SK-N-MC (cell line): ENCODE measurements around the gene EPB41.
A peak's percentile ranks its signal among the peaks of the same experiment; 100 is the strongest.
"Not testable (repeated sequence)": the region's sequence is repeated elsewhere in the genome, so short reads cannot be mapped to it uniquely, and the experiment has no call there.

Experiments
- DNase-seq: peaks from one replicate; pipeline ENCODE4 v3.0.0-alpha.2; 2011; ENCODE audit warnings: low read depth, low spot score
- H3K27ac ChIP-seq: fragments of 200-600 bp; sonication (generic); 2 replicates; pipeline ENCODE4 v1.5.1; 2016; ENCODE audit warnings: mixed run types
- H3K36me3 ChIP-seq: fragments of 200-600 bp; sonication (generic); 2 replicates; pipeline ENCODE4 v1.6.1; 2017; ENCODE audit warnings: antibody characterized with exemption, low read length, mixed read lengths; ENCODE audit not compliant: insufficient read depth
- H3K4me3 ChIP-seq: fragments of 200-600 bp; sonication (generic); 2 replicates; pipeline ENCODE4 v1.5.1; 2016
- H3K9ac ChIP-seq: fragments of 200-600 bp; sonication (generic); 2 replicates; pipeline ENCODE4 v1.8.0; 2017; ENCODE audit warnings: mixed run types, mixed read lengths; ENCODE audit not compliant: insufficient read length
- H3K9me3 ChIP-seq: fragments of 200-600 bp; sonication (generic); 2 replicates; pipeline ENCODE4 v1.6.1; 2017; ENCODE audit warnings: low read depth, mild to moderate bottlenecking, antibody characterized with exemption, low read length, moderate library complexity, mixed read lengths
- EZH2 ChIP-seq: fragments of 200-600 bp; sonication (generic); IDR thresholded peaks from one replicate; pipeline ENCODE4 v1.6.1; 2017; ENCODE audit warnings: antibody characterized with exemption
- FOXP2 ChIP-seq: optimal IDR thresholded peaks from 2 replicates; pipeline ENCODE3; 2011; ENCODE audit warnings: mild to moderate bottlenecking, moderate library complexity; ENCODE audit not compliant: insufficient read depth; ENCODE audit errors: extremely low read length, control extremely low read depth
- POLR2AphosphoS5 ChIP-seq: IDR thresholded peaks from 2 replicates; pipeline ENCODE4 v1.6.1; 2012; ENCODE audit warnings: mild to moderate bottlenecking, low read depth, low read length, borderline replicate concordance

EPB41 gene

DNA sequence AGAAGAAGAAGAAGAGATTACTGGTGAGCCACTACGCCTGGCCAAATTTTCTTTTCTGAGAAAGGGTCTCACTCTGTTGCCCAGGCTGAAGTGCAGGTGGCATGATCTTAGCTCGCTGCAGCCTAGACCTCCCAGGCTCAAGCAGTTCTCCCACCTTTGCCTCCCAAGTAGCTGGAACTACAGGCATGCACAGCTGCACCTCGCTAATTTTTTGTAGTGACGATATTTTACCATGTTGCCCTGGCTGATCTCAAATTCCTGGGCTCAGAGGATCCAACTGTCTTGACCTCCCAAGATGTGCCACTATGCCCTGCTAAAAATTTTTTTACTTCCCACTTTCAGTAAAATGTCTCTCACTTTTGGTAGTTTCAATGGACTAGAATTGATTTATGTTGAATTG is 184.9 kb downstream of the EPB41 start:
- H3K27ac ChIP-seq: peak overlapping the region; percentile 48; the same call in 1 of the 2 replicates
- H3K36me3 ChIP-seq: peaks cover 78% of the 10 kb centered on the region
- no peaks in the 10 kb centered on the region for H3K9me3 ChIP-seq
- DNase-seq: no peak
- no peak for TF ChIP-seq FOXP2
- no peak for TF ChIP-seq EZH2
- TF ChIP-seq POLR2AphosphoS5: no peak
- no peak overlapping the region for H3K4me3 ChIP-seq
- H3K9ac ChIP-seq: no peak overlapping the region

GRCh38 chr1:29100487-29100886 is 186.1 kb downstream of the EPB41 start:
- peaks cover 77% of the 10 kb centered on the region for H3K36me3 ChIP-seq
- no peak overlapping the region for H3K4me3 ChIP-seq
- DNase-seq: no peak
- no peak overlapping the region for H3K27ac ChIP-seq
- TF ChIP-seq POLR2AphosphoS5 (no peak), FOXP2 (no peak), EZH2 (no peak)
- H3K9me3 ChIP-seq: no peaks in the 10 kb centered on the region
- H3K9ac ChIP-seq: no peak overlapping the region

DNA sequence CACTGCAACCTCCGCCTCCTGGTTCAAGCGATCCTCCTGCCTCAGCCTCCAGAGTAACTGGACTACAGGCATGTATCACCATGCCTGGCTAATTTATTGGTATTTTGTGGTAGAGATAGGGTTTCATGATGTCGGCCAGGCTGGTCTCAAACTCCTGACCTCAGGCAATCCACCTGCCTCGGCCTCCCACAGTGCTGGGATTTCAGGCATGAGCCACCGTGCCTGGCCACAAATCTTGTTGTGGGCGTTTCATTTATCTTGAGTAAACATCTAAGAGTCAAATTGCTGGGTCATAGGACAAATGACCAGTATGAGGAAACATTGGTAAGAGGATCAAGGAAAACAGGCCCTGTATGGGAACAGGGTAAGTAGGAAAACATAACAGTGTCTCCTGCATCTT is 191.5 kb downstream of the EPB41 start:
- Histone ChIP-seq H3K9me3 (no peaks in the 10 kb centered on the region), H3K36me3 (peaks cover 55% of the 10 kb centered on the region), H3K9ac (no peak overlapping the region), H3K27ac (no peak overlapping the region), H3K4me3 (no peak overlapping the region)
- DNase-seq: no peak
- no peak for TF ChIP-seq FOXP2

DNA sequence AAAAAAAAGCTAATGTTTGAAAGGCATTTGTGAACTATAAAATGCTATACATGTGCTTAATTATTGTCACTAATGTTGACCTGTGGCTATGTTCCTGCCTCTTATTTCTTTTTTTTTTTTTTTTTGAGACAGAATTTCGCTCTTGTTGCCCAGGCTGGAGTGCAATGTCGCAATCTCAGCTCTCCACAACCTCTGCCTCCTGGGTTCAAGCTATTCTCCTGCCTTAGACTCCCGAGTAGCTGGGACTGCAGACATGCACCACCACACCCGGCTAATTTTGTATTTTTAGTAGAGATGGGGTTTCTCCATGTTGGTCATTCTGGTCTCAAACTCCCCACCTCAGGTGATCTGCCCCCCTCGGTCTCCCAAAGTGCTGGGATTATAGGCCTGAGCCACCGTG is 193.7 kb downstream of the EPB41 start:
- not testable (repeated sequence) for H3K27ac ChIP-seq, H3K4me3 ChIP-seq, H3K9ac ChIP-seq, H3K9me3 ChIP-seq, DNase-seq
- H3K36me3 ChIP-seq: peaks cover 63% of the 10 kb centered on the region

- no peak overlapping the region for H3K9ac ChIP-seq
- TF ChIP-seq EZH2: no peak
- TF ChIP-seq POLR2AphosphoS5: no peak
- no peak for TF ChIP-seq FOXP2
- H3K36me3 ChIP-seq: peaks cover 80% of the 10 kb centered on the region
- no peaks in the 10 kb centered on the region for H3K9me3 ChIP-seq
- H3K4me3 ChIP-seq: no peak overlapping the region
- no peak for DNase-seq
- H3K27ac ChIP-seq: no peak overlapping the region
Measured at GRCh38 chr1:29112705-29113412, 198.5 kb downstream of the EPB41 start.

DNA sequence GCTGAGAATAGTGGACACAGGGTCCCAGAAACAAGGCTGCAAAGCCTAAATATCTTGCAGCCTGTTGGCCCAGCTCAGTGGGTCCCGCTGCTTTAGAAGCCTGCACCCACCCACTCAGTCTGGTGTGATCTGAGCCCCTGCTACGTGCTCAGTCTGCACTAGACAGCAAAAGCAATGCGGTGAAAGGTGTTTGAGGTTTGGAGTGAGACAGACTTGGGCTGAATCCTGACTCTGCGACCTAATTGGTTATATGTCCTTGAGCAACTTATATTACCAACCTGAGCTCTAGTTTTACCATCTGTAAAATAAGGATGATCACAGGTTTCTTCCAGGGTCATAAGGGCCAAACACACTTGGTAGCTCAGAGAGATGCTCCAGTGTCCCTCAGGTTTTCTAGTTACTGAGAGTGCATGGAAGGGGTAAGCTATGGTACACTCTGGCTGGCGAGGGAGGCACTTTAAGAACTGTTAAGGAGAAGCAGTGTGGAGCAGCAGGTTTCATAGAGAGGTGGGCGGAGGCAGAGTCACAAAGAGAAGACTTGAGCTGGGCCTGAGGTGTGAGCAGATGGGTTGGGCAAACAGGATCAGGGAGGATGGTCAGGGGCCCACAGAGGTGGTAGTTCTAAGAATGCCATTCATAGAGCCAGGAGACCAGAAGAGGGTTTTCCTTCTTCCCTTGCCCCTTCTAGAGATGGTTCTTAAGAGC is 199.2 kb downstream of the EPB41 start:
- Histone ChIP-seq H3K9me3 (no peaks in the 10 kb centered on the region), H3K27ac (no peak overlapping the region), H3K36me3 (peaks cover 85% of the 10 kb centered on the region), H3K9ac (no peak overlapping the region), H3K4me3 (no peak overlapping the region)
- TF ChIP-seq EZH2 (no peak), FOXP2 (no peak), POLR2AphosphoS5 (no peak)
- DNase-seq: no peak

GRCh38 chr1:29114654-29115053 is 200.3 kb downstream of the EPB41 start:
- H3K9ac ChIP-seq: no peak overlapping the region
- DNase-seq: no peak
- TF ChIP-seq EZH2 (no peak), POLR2AphosphoS5 (no peak), FOXP2 (no peak)
- peaks cover 82% of the 10 kb centered on the region for H3K36me3 ChIP-seq
- no peak overlapping the region for H3K4me3 ChIP-seq
- H3K27ac ChIP-seq: no peak overlapping the region
- H3K9me3 ChIP-seq: no peaks in the 10 kb centered on the region

GRCh38 chr1:29117381-29117780 is 203.0 kb downstream of the EPB41 start:
- Histone ChIP-seq H3K36me3 (peaks cover 59% of the 10 kb centered on the region), H3K4me3 (no peak overlapping the region), H3K9me3 (no peaks in the 10 kb centered on the region), H3K27ac (peak overlapping the region; percentile 53; the same call in 1 of the 2 replicates), H3K9ac (no peak overlapping the region)
- TF ChIP-seq EZH2 (no peak), FOXP2 (no peak), POLR2AphosphoS5 (no peak)
- no peak for DNase-seq
